IMR-90 (cell line): Measurements from ENCODE around the gene NUP93. TPM values are rescaled to one million over a fixed set of nuclear protein-coding genes. Genes with fewer than 3 reads are reported as not detected.

Experiments used
- ATAC-seq: fragments of 200-7000 bp; cut with Tn5 transposase; 2 replicates; pipeline ENCODE4 v1.9.1; 2020; ENCODE audit warnings: low read depth, mild to moderate bottlenecking, moderate library complexity
- BruUV-seq: library from RNA; stranded (reverse); fragments of 400-500 nt; replicated peaks from 2 replicates; lab custom pipeline; 2021; lab: Mats Ljungman, UMichigan
- CTCF ChIA-PET: fragments of 300-600 bp; formaldehyde crosslinking; extraction: SDS; loops from one replicate; lab custom pipeline; 2021; ENCODE audit warnings: antibody characterized with exemption; lab: Yijun Ruan, JAX
- POLR2A ChIA-PET: fragments of 300-600 bp; sonication (Branson Sonifier 250); formaldehyde crosslinking; loops from one replicate; lab custom pipeline; 2022; ENCODE audit warnings: antibody characterized with exemption; ENCODE audit not compliant: unreplicated experiment; lab: Charles Lee
- DNase-seq: peaks from one replicate; pipeline ENCODE4 v3.0.0; 2013
- H2AFZ ChIP-seq: replicated peaks from 2 replicates; pipeline ENCODE3; 2013; ENCODE audit warnings: low read length, mild to moderate bottlenecking; ENCODE audit not compliant: poor library complexity
- H2AK5ac ChIP-seq: 2 replicates; pipeline ENCODE4 v1.6.1; 2013; ENCODE audit warnings: low read depth, low read length, inconsistent platforms
- H2AK9ac ChIP-seq: replicated peaks from 2 replicates; pipeline ENCODE3; 2013; ENCODE audit warnings: mild to moderate bottlenecking, low read depth, low read length, moderate library complexity; ENCODE audit not compliant: poor library complexity
- H2BK120ac ChIP-seq: 2 replicates; pipeline ENCODE4 v1.6.1; 2013; ENCODE audit warnings: low read depth, low read length, inconsistent platforms
- H2BK15ac ChIP-seq: 3 replicates; pipeline ENCODE4 v1.6.1; 2013; ENCODE audit warnings: low read depth, low read length, inconsistent platforms
- H2BK20ac ChIP-seq: 2 replicates; pipeline ENCODE4 v1.6.1; 2013; ENCODE audit warnings: low read depth, mild to moderate bottlenecking, inconsistent platforms, low read length, moderate library complexity
- H2BK5ac ChIP-seq: 2 replicates; pipeline ENCODE4 v1.6.1; 2013; ENCODE audit warnings: mild to moderate bottlenecking, low read depth, low read length, inconsistent platforms; ENCODE audit not compliant: poor library complexity, severe bottlenecking
- H3K14ac ChIP-seq: replicated peaks from 2 replicates; pipeline ENCODE4 v1.6.1; 2013; ENCODE audit warnings: low read depth, low read length, inconsistent platforms
- H3K18ac ChIP-seq: 2 replicates; pipeline ENCODE4 v1.6.1; 2013; ENCODE audit warnings: low read depth, low read length, control low read depth
- H3K23ac ChIP-seq: 2 replicates; pipeline ENCODE4 v1.6.1; 2013; ENCODE audit warnings: low read depth, low read length, inconsistent platforms
- H3K27ac ChIP-seq: 2 replicates; pipeline ENCODE4 v1.5.1; 2013; ENCODE audit warnings: mild to moderate bottlenecking, control low read depth, low read length; ENCODE audit not compliant: insufficient read depth
- H3K27me3 ChIP-seq: 2 replicates; pipeline ENCODE4 v1.6.1; 2013; ENCODE audit warnings: low read length; ENCODE audit not compliant: control insufficient read depth, insufficient read depth
- H3K36me3 ChIP-seq: 2 replicates; pipeline ENCODE4 v1.6.1; 2013; ENCODE audit warnings: low read length, mixed read lengths; ENCODE audit not compliant: control insufficient read depth, insufficient read depth
- H3K4ac ChIP-seq: 2 replicates; pipeline ENCODE4 v1.6.1; 2013; ENCODE audit warnings: low read depth, low read length, inconsistent platforms
- H3K4me1 ChIP-seq: 2 replicates; pipeline ENCODE4 v1.6.1; 2013; ENCODE audit warnings: low read length, mixed read lengths; ENCODE audit not compliant: control insufficient read depth, insufficient read depth
- H3K4me2 ChIP-seq: 2 replicates; pipeline ENCODE4 v1.6.1; 2013; ENCODE audit warnings: low read depth, mild to moderate bottlenecking, control low read depth, low read length, moderate library complexity
- H3K4me3 ChIP-seq: 2 replicates; pipeline ENCODE4 v1.5.1; 2013; ENCODE audit warnings: low read depth, mild to moderate bottlenecking, control low read depth, low read length, moderate library complexity; ENCODE audit not compliant: insufficient read depth
- H3K56ac ChIP-seq: 2 replicates; pipeline ENCODE4 v1.6.1; 2013; ENCODE audit warnings: low read length, inconsistent platforms; ENCODE audit not compliant: insufficient read depth; ENCODE audit errors: extremely low read depth
- H3K79me1 ChIP-seq, 2 experiments: 2 replicates each; pipeline ENCODE4 v1.6.1; 2013; ENCODE audit warnings: low read length in 2 of 2, inconsistent platforms in 1 of 2, low read depth in 1 of 2
- H3K9ac ChIP-seq: 2 replicates; pipeline ENCODE4 v1.6.1; 2013; ENCODE audit warnings: low read depth, low read length, control low read depth
- H3K9me1 ChIP-seq: 2 replicates; pipeline ENCODE4 v1.6.1; 2013; ENCODE audit warnings: low read length, inconsistent platforms; ENCODE audit not compliant: insufficient read depth
- H3K9me3 ChIP-seq: 2 replicates; pipeline ENCODE4 v1.6.1; 2013; ENCODE audit warnings: low read length; ENCODE audit not compliant: control insufficient read depth, insufficient read depth
- H4K20me1 ChIP-seq: 2 replicates; pipeline ENCODE4 v1.6.1; 2013; ENCODE audit warnings: low read length, inconsistent platforms; ENCODE audit not compliant: insufficient read depth
- H4K5ac ChIP-seq: 2 replicates; pipeline ENCODE4 v1.6.1; 2013; ENCODE audit warnings: mild to moderate bottlenecking, low read depth, low read length, control low read depth
- H4K8ac ChIP-seq, 2 experiments: 2 replicates each; pipeline ENCODE4 v1.6.1; 2013; ENCODE audit warnings: low read depth in 2 of 2, low read length in 2 of 2, control low read depth in 1 of 2, inconsistent platforms in 1 of 2
- H4K91ac ChIP-seq: 2 replicates; pipeline ENCODE4 v1.6.1; 2013; ENCODE audit warnings: low read depth, low read length, inconsistent platforms; ENCODE audit not compliant: insufficient read depth
- BHLHE40 ChIP-seq: fragments of 150-350 bp; IDR thresholded peaks from 2 replicates; pipeline ENCODE4 v1.6.1; 2016; ENCODE audit warnings: mild to moderate bottlenecking, low read depth, low read length
- CEBPB ChIP-seq: IDR thresholded peaks from 2 replicates; pipeline ENCODE4 v1.6.1; 2012; ENCODE audit warnings: low read depth, low read length, improper control_type of control experiment
- CTCF ChIP-seq: conservative IDR thresholded peaks from 2 replicates; pipeline ENCODE4 v1.5.1; 2012; ENCODE audit warnings: mild to moderate bottlenecking, low read depth, low read length, improper control_type of control experiment
- ELK1 ChIP-seq: fragments of 150-350 bp; IDR thresholded peaks from 2 replicates; pipeline ENCODE4 v1.6.1; 2016; ENCODE audit warnings: low read depth, mild to moderate bottlenecking, low read length, moderate library complexity, borderline replicate concordance
- FOS ChIP-seq: fragments of 150-350 bp; IDR thresholded peaks from 2 replicates; pipeline ENCODE4 v1.6.1; 2016; ENCODE audit warnings: low read depth, low read length
- MAFK ChIP-seq: IDR thresholded peaks from 2 replicates; pipeline ENCODE4 v1.6.1; 2012; ENCODE audit warnings: low read depth, low read length, improper control_type of control experiment
- NFE2L2 ChIP-seq: fragments of 150-350 bp; IDR thresholded peaks from 2 replicates; pipeline ENCODE4 v1.6.1; 2016; ENCODE audit warnings: low read depth, mild to moderate bottlenecking, low read length
- POLR2A ChIP-seq: IDR thresholded peaks from 2 replicates; pipeline ENCODE4 v1.6.1; 2012; ENCODE audit warnings: mild to moderate bottlenecking, low read depth, low read length
- RCOR1 ChIP-seq: IDR thresholded peaks from 2 replicates; pipeline ENCODE4 v1.6.1; 2012; ENCODE audit warnings: mild to moderate bottlenecking, low read length, improper control_type of control experiment; ENCODE audit not compliant: insufficient replicate concordance
- RFX5 ChIP-seq: IDR thresholded peaks from 2 replicates; pipeline ENCODE4 v1.8.0; 2012; ENCODE audit warnings: low read depth, mild to moderate bottlenecking, low read length, moderate library complexity
- SMC3 ChIP-seq: fragments of 150-350 bp; IDR thresholded peaks from 2 replicates; pipeline ENCODE4 v1.6.1; 2016; ENCODE audit warnings: low read depth, mild to moderate bottlenecking, antibody characterized with exemption, low read length, moderate library complexity
- WGBS, 2 experiments: methylation state at CpG; one replicate each; pipeline versions ENCODE4 v1.1.5 to v1.1.7; 2013; ENCODE audit warnings: missing lambda C conversion rate in 2 of 2; ENCODE audit not compliant: insufficient read length in 1 of 2; ENCODE audit errors: extremely low coverage in 2 of 2; 5-methylcytosine and 5-hydroxymethylcytosine counted together
- dilution Hi-C: fragments of 300-500 bp; cut with HindIII; formaldehyde crosslinking; loops from one replicate; pipeline ENCODE4 v1.14.3; 2018; ENCODE audit warnings: low sequenced_read_pairs; ENCODE audit not compliant: unreplicated experiment
- in situ Hi-C: fragments of 300-500 bp; cut with MboI; formaldehyde crosslinking; loops from 3 replicates; pipeline ENCODE4 v1.14.3; 2019; ENCODE audit warnings: low sequenced_read_pairs, inconsistent platforms, mixed read lengths
- intact Hi-C: fragments of 100-400 bp; cut with micrococcal nuclease; formaldehyde crosslinking; loops from 2 replicates; pipeline ENCODE4 v1.10.0; 2022
- polyA plus RNA-seq, 3 experiments: library from polyadenylated mRNA; depleted of rRNA; stranded (reverse); fragments of >200 nt; gene quantifications; 2 replicates each; pipeline ENCODE4 v1.2.3, GENCODE V29; 2012; ENCODE audit warnings: low replicate concordance in 1 of 3
- total RNA-seq: library from RNA; depleted of rRNA; stranded (reverse); fragments of >200 nt; gene quantifications from 2 replicates; pipeline ENCODE4 v1.2.3, GENCODE V29; 2012

NUP93 gene
- total and polyA plus RNA-seq, 2 of the 4 experiments (the other 2 are of a cell fraction) = 54.6 to 72.6 TPM

GRCh38 chr16:56748826-56749225 is 18.9 kb downstream of the NUP93 start:
- Histone ChIP-seq H3K27me3 (no peaks in the 10 kb centered on the region), H3K27ac (no peak overlapping the region), H3K9ac (no peak overlapping the region), H2BK20ac (0 out of 2 replicates have a peak overlapping the region, but pooled peaks have one; percentile 0), H2AK9ac (no peak overlapping the region), H3K23ac (no peak overlapping the region), H3K79me1 (peaks cover 45 to 64% of the 10 kb centered on the region in 2 experiments), H4K91ac (no peak overlapping the region), H3K56ac (no peak overlapping the region), H2AK5ac (peak overlapping the region; percentile 7; the same call in 1 of the 2 replicates), H3K9me1 (peaks cover 23% of the 10 kb centered on the region), H2BK15ac (no peak overlapping the region), H3K14ac (no peak overlapping the region), H4K20me1 (no peaks in the 10 kb centered on the region), H2BK5ac (no peak overlapping the region), H2AFZ (no peak overlapping the region), H3K18ac (no peak overlapping the region), H3K9me3 (no peaks in the 10 kb centered on the region), H2BK120ac (0 out of 2 replicates have a peak overlapping the region, but pooled peaks have one; percentile 30), H4K5ac (no peak overlapping the region), H3K4me2 (no peak overlapping the region), H3K4me1 (peaks cover 17% of the 10 kb centered on the region), H3K36me3 (peaks cover 4% of the 10 kb centered on the region; the same call in 1 of the 2 replicates), H3K4me3 (no peak overlapping the region), H3K4ac (peak overlapping the region; percentile 14; the same call in 1 of the 2 replicates), H4K8ac (no peak overlapping the region)
- ChIA-PET CTCF (no interaction called here), POLR2A (no interaction called here)
- no peak for DNase-seq
- no TSS peak for BruUV-seq
- ATAC-seq = no peak
- intact Hi-C loops = no loop called here
- WGBS, 2 experiments = 50% methylated on average over 2 of the region's 3 CpGs; no CpG with 5 or more reads in 1 of the 2 experiments
- TF ChIP-seq RCOR1 (no peak), NFE2L2 (no peak), BHLHE40 (no peak), MAFK (no peak), RFX5 (no peak), POLR2A (no peak), ELK1 (no peak), CTCF (no peak), SMC3 (no peak), FOS (no peak), CEBPB (no peak)
- dilution Hi-C loops = no loop called here
- in situ Hi-C loops = no loop called here
